Activated CD4-positive, alpha-beta T cell treated with anti-CD3 and anti-CD28 coated beads, Interleukin-2, amount 50 U/mL, for 24 hours (primary cell): ENCODE data around the gene MAB21L4.

Source experiments
- DNase-seq, 2 donors: peaks; one replicate each; pipeline ENCODE4 v3.0.0-alpha.2; 2020; ENCODE audit warnings: low read depth in 1 of 2, low spot score in 1 of 2

Gene MAB21L4

DNA sequence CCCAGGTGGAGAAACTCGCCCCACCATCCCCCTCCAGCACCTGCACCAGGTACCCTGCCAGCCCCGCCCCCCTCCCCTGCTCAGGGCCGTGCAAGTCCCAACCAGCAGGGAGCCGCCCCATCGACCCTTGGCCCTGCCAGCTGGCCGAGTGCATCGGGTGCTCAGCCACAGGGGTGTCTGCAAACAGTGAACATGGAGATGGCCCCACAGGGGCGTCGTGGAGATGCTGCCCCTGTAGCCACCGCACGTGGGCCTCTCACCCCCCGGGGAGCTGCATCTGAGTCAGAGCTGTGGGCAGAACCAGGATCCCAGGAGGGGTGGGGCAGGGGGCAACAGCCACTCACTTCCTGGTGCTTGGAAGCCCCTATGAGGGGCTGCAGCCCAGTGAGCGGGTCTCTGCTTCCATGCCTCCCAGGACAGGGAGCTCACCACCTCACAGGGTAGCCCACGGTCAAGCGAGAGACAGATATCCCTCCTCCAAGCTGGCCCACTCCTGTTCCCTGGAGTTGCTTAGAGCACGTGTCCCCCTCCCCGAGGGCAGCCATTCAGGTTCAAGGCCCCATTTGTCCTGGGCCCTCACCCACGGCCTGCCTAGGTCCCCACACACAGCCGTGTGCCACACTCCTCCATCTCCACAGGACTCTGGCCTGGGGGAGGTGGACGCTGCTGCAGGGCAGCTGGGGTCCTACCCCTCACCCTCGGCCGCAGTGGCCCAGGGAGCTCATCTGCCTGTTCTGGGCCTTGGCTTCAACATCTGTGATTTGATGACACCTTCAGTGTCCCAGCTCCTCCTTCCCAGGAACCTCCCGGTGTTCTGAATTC lies 1.1 kb upstream of the MAB21L4 start:
- no peak for DNase-seq

DNA sequence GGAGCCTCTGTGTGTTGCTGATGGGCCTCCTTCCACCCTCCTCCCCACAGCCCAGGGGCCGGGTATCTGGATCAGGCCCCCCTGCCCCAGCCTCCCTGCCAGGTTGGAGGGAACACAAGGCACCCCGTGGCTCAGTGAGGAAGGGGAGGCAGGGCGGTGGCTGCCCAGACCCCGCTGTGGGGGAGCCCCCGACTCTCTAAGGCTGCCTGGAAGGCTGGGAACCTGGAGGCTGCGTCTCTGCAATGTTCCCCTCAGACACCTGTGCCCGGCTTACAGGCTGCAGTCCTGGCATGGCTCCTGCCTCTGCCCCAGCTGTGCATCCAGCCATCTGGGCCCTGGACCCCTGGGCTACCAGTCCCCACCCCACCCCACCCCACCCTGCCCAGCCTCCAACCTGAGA lies 438 bp upstream of the MAB21L4 start:
- DNase-seq: no peak

- DNase-seq: no peak
These were observed 959 bp downstream of the MAB21L4 start for GRCh38 chr2:240894836-240895558.

DNA sequence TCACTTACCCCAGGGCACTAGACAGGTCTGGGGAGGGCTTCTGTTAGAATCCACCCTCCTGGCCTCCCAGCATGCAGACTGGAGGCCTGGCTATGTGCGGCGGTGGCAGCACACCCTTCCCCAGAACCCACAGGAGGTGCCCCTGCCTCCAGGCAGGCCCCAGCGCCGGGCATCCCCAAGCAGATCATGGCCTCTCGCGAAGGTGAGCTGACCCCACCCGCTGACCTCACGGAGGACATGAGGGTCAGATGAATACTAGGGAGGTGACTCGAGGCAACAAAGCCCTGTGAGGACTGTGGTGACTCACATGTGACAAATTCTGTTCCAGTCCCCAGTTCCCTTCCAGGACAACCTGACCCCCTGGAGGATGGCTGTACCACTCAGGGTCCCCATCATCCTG lies 1.9 kb downstream of the MAB21L4 start:
- DNase-seq: no peak

DNA sequence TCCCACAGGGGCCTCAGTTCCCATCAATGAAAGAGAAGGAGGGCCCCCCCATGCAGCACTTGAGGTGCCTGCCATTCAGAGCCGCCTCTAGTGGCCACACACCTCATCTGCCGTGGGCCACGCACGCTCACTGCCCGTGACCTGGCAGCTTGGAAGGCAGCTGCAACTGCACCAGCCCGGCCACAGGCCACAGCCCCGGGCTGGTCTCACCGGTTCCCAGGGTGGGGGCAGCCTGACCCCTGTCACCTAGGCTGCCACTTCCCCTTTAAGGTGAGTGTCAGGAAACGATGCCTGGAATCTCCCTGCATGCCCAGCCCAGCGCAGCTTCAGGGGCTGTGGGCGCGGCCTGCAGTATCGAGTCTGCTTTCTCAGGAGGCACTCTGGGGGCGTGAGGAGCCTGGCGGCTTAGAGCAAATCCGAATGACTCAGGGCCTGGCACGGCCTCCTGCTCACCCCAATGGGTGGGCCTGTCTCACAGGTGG lies 2.6 kb downstream of the MAB21L4 start:
- DNase-seq: peak; percentile 13 to 47

DNA sequence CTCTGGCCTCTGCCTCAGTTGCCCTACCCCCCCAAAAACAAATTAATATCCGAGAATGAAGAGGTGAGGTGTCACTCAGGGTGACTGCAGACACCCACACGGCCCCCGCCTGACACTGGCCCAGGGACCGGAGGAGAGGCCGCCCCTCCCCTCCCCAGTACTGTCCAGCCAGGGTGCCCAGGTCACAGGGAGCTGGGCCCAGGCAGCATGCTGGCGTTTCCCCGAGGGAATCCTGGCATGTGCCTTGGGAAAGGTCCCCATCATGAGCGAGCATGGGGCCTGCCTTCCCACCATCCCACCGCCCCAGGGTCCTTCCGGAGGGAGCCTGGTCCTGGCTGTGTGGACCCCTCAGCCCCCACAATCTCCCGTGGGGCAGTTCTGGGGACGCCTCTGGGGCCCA lies 3.0 kb downstream of the MAB21L4 start:
- no peak for DNase-seq

- no peak for DNase-seq
These were observed 3.6 kb downstream of the MAB21L4 start for GRCh38 chr2:240892356-240892755.

- no peak for DNase-seq
These were observed 4.2 kb downstream of the MAB21L4 start for GRCh38 chr2:240891492-240892340.

- DNase-seq: no peak
These were observed 5.3 kb downstream of the MAB21L4 start for GRCh38 chr2:240890691-240891090.

GRCh38 chr2:240889601-240890560 lies 6.1 kb downstream of the MAB21L4 start:
- DNase-seq: no peak

DNA sequence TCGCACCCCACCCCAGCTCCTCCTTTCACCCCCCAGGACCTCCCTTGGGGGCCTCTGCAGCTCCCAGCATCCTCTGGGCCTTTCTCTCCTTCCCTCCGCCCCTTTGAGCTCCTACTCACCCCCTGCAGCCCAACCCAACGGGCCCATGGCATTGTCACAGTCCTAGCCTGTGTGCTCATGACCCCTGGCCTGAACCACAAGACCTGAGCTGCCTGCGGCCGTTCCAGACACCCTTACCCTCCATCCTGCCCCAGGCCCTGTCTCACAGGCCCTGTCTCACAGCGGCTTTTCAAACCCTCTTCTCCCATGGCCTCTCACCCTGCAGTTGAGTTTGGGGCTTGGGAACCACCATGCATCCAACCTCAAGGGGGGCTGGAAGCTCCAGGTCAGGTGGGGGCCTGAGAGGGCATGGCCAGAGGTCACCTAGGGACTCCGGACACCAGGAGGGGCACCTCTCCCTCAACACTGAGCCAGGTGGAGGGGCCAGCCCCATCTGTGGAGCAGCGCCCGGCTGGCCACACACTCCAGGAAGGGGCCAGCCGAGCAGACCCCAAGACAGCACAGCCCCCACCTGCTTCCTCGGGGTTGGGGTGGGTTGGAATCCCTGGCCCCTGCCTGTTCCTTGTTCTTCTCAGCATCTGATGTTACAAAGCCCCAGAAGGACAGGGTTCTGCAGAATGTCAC lies 6.9 kb downstream of the MAB21L4 start:
- no peak for DNase-seq

DNA sequence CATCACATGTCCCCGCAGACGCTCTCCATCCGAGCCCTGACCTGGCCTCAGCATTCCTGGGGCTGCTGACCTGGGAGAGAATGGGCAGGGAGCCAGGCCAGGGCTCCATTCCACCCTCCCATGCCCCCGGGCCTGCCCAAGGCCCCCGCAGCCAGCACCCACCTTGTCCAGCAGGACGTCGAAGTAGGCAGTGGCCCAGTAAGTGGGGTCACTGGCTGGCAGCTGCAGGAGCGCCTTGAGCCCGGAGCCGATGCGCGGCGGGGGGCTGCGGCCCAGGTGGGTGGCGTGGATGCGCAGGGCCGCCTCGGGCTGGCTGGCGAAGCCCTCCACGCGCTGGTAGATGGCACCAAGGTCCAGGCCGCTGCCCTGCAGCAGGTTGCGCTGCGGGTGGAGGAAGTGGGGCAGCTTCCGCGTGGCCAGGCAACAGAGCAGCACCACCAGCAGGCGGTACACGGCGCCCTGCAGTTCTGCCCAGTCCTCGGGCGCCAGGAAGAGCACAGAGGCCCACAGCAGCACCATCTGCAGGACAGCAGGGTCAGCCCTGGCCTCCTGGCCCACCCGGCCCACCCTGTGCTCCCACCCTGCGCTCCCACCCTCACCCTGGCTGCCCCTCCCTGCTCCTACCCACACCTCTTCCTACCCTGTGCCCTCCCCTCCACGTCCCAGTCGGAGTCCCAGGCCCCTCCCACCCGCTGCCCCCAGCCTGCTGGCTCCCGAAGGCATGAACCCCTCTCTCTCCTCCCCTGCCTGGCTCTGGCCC lies 7.6 kb downstream of the MAB21L4 start:
- DNase-seq: no peak

GRCh38 chr2:240887631-240888030 lies 8.3 kb downstream of the MAB21L4 start:
- DNase-seq: no peak

GRCh38 chr2:240886678-240887609 lies 9.0 kb downstream of the MAB21L4 start:
- no peak for DNase-seq

GRCh38 chr2:240886023-240886565 lies 9.9 kb downstream of the MAB21L4 start:
- no peak for DNase-seq

- no peak for DNase-seq
These were observed 10.4 kb downstream of the MAB21L4 start for GRCh38 chr2:240885566-240885965.

- DNase-seq: no peak
These were observed 11.2 kb downstream of the MAB21L4 start for GRCh38 chr2:240884745-240885144.

- no peak for DNase-seq
These were observed 11.7 kb downstream of the MAB21L4 start for GRCh38 chr2:240884221-240884620.
